Measurements from ENCODE around the gene SBSN. TPM values are rescaled to one million over a fixed set of nuclear protein-coding genes. Genes with fewer than 3 reads are reported as not detected.
A peak's percentile ranks its signal among the peaks of the same experiment; 100 is the strongest.

Gene SBSN
- total RNA-seq, 2 donors from 2014 or later, result 1.5 TPM; not detected in 1

- H3K9me3 ChIP-seq, result no peaks in the 10 kb centered on the region
- H3K27me3 ChIP-seq (replicated peaks; ENCODE audit: insufficient read depth), result no peaks in the 10 kb centered on the region
- no peak overlapping the region for H3K27ac ChIP-seq
- no peaks in the 10 kb centered on the region for H3K36me3 ChIP-seq
- ATAC-seq (ENCODE audit: insufficient number of reproducible peaks, low FRiP score, low read depth) (no peak), DNase-seq (ENCODE audit: low spot score) (no peak)
- no peak for TF ChIP-seq CTCF (IDR thresholded peaks at IDR 0.05)
- H3K4me1 ChIP-seq (ENCODE audit: control insufficient read depth in 1 of 2, low read depth in 2 of 2), result peaks cover 0 to 5% of the 10 kb centered on the region in 2 donors
- peak overlapping the region; percentile 51 for H3K4me3 ChIP-seq
Observed at GRCh38 chr19:35557539-35558399, 29.7 kb upstream of the SBSN start.

- no peaks in the 10 kb centered on the region for H3K27me3 ChIP-seq (replicated peaks; ENCODE audit: insufficient read depth)
- no peak for TF ChIP-seq CTCF (IDR thresholded peaks at IDR 0.05)
Observed at GRCh38 chr19:35556846-35557538, 28.9 kb upstream of the SBSN start.

GRCh38 chr19:35556025-35556590 lies 28.0 kb upstream of the SBSN start:
- DNase-seq (ENCODE audit: low spot score) (no peak), ATAC-seq (ENCODE audit: insufficient number of reproducible peaks, low FRiP score, low read depth) (no peak)
- TF ChIP-seq CTCF (IDR thresholded peaks at IDR 0.05), result no peak
- Histone ChIP-seq H3K27ac (no peak overlapping the region), H3K36me3 (no peaks in the 10 kb centered on the region), H3K27me3 (replicated peaks; ENCODE audit: insufficient read depth) (no peaks in the 10 kb centered on the region), H3K4me3 (no peak overlapping the region), H3K4me1 (ENCODE audit: control insufficient read depth in 1 of 2, low read depth in 2 of 2) (peaks cover 0 to 5% of the 10 kb centered on the region in 2 donors), H3K9me3 (no peaks in the 10 kb centered on the region)

More at GRCh38 chr19:35556846-35557538, 28.9 kb upstream of the SBSN start:
- no peaks in the 10 kb centered on the region for H3K36me3 ChIP-seq
- H3K4me1 ChIP-seq (ENCODE audit: control insufficient read depth in 1 of 2, low read depth in 2 of 2), result peaks cover 0 to 5% of the 10 kb centered on the region in 2 donors
- no peak for DNase-seq (ENCODE audit: low spot score)
- ATAC-seq (ENCODE audit: insufficient number of reproducible peaks, low FRiP score, low read depth), result no peak
- no peak overlapping the region for H3K27ac ChIP-seq
- H3K4me3 ChIP-seq, result no peak overlapping the region
- no peaks in the 10 kb centered on the region for H3K9me3 ChIP-seq

GRCh38 chr19:35555301-35556005 lies 27.3 kb upstream of the SBSN start:
- no peak for TF ChIP-seq CTCF (IDR thresholded peaks at IDR 0.05)
- Histone ChIP-seq H3K36me3 (no peaks in the 10 kb centered on the region), H3K9me3 (no peaks in the 10 kb centered on the region), H3K27me3 (replicated peaks; ENCODE audit: insufficient read depth) (no peaks in the 10 kb centered on the region), H3K4me1 (ENCODE audit: control insufficient read depth in 1 of 2, low read depth in 2 of 2) (peaks cover 0 to 5% of the 10 kb centered on the region in 2 donors), H3K4me3 (no peak overlapping the region), H3K27ac (no peak overlapping the region)
- ATAC-seq (ENCODE audit: insufficient number of reproducible peaks, low FRiP score, low read depth) (no peak), DNase-seq (ENCODE audit: low spot score) (no peak)

Data from thoracic aorta (tissue), 2 donors.